Thymus (tissue), 11 donors: Measurements from ENCODE around the gene AAGAB. TPM values are rescaled to one million over a fixed set of nuclear protein-coding genes. Genes with fewer than 3 reads are reported as not detected.

Source experiments
- DNase-seq, 9 donors: peaks; one replicate each; pipeline ENCODE4 v3.0.0-alpha.2; 2013; ENCODE audit warnings: low spot score in 9 of 9, low read depth in 6 of 9, missing footprints in 1 of 9
- H3K27ac ChIP-seq, 2 donors: one replicate each; pipeline ENCODE4 v1.5.1; 2013; ENCODE audit warnings: control low read depth in 1 of 2, low read depth in 1 of 2, low read length in 1 of 2, mild to moderate bottlenecking in 1 of 2, moderate library complexity in 1 of 2
- H3K27me3 ChIP-seq, 2 donors: one replicate each; pipeline ENCODE4 v1.5.1; 2013; ENCODE audit warnings: low read length in 1 of 2; ENCODE audit not compliant: control insufficient read depth in 2 of 2, insufficient read depth in 1 of 2
- H3K36me3 ChIP-seq, 2 donors: one replicate each; pipeline ENCODE4 v1.5.1; 2013; ENCODE audit warnings: low read length in 1 of 2, mild to moderate bottlenecking in 1 of 2, moderate library complexity in 1 of 2; ENCODE audit not compliant: control insufficient read depth in 2 of 2, insufficient read depth in 2 of 2
- H3K4me1 ChIP-seq, 2 donors: one replicate each; pipeline ENCODE4 v1.5.1; 2013; ENCODE audit warnings: low read length in 2 of 2; ENCODE audit not compliant: control insufficient read depth in 2 of 2, insufficient read depth in 2 of 2
- H3K4me3 ChIP-seq, 2 donors: one replicate each; pipeline ENCODE4 v1.5.1; 2013; ENCODE audit warnings: low read length in 2 of 2, control low read depth in 1 of 2, mild to moderate bottlenecking in 1 of 2
- H3K9me3 ChIP-seq, 2 donors: one replicate each; pipeline ENCODE4 v1.5.1; 2013; ENCODE audit warnings: low read length in 1 of 2, mild to moderate bottlenecking in 1 of 2; ENCODE audit not compliant: control insufficient read depth in 2 of 2, insufficient read depth in 1 of 2
- WGBS: extraction: QIAGEN DNeasy Blood & Tissue Kit; methylation state at CpG from one replicate; pipeline ENCODE4 v1.1.7; 2013; 5-methylcytosine and 5-hydroxymethylcytosine counted together
- polyA plus RNA-seq: library from polyadenylated mRNA; stranded (reverse); fragments of 200-250 nt; gene quantifications from one replicate; pipeline ENCODE4 v1.2.3, GENCODE V29; 2013
- total RNA-seq: library from RNA; stranded (reverse); fragments of 120-200 nt; gene quantifications from one replicate; pipeline ENCODE4 v1.2.4, GENCODE V29; 2013
- donor health status: healthy.

Gene AAGAB
- total and polyA plus RNA-seq, 2 donors: 23.2 to 45.7 TPM

GRCh38 chr15:67175643-67176071 lies 78.8 kb downstream of the AAGAB start:
- Histone ChIP-seq H3K4me3 (no peak overlapping the region), H3K36me3 (peaks cover 4 to 11% of the 10 kb centered on the region in 2 donors), H3K27me3 (no peaks in the 10 kb centered on the region), H3K4me1 (peaks cover 0 to 22% of the 10 kb centered on the region in 2 donors), H3K9me3 (no peaks in the 10 kb centered on the region), H3K27ac (peak overlapping the region; percentile 41 to 79)
- 82% methylated on average over 11 of the region's 11 CpGs for WGBS
- DNase-seq: peak in 3 of 9 donors; percentile 22 to 42 (median 23)

- Histone ChIP-seq H3K36me3 (peaks cover 4 to 15% of the 10 kb centered on the region in 2 donors), H3K27ac (peak overlapping the region; percentile 41 to 79)
These were observed 79.4 kb downstream of the AAGAB start for GRCh38 chr15:67174864-67175573.

GRCh38 chr15:67174446-67174845 lies 80.0 kb downstream of the AAGAB start:
- Histone ChIP-seq H3K4me1 (peaks cover 0 to 22% of the 10 kb centered on the region in 2 donors), H3K36me3 (peaks cover 4 to 12% of the 10 kb centered on the region in 2 donors), H3K27ac (no peak overlapping the region), H3K9me3 (no peaks in the 10 kb centered on the region), H3K4me3 (no peak overlapping the region), H3K27me3 (no peaks in the 10 kb centered on the region)
- 98% methylated on average over 3 of the region's 3 CpGs for WGBS
- DNase-seq: no peak

More at GRCh38 chr15:67174864-67175573, 79.4 kb downstream of the AAGAB start:
- DNase-seq: no peak
- no peaks in the 10 kb centered on the region for H3K27me3 ChIP-seq
- no peak overlapping the region for H3K4me3 ChIP-seq
- H3K4me1 ChIP-seq: peaks cover 0 to 22% of the 10 kb centered on the region in 2 donors
- 93% methylated on average over 9 of the region's 9 CpGs for WGBS
- H3K9me3 ChIP-seq: no peaks in the 10 kb centered on the region

- Histone ChIP-seq H3K27me3 (no peaks in the 10 kb centered on the region), H3K4me3 (no peak overlapping the region), H3K36me3 (peaks cover 4 to 7% of the 10 kb centered on the region in 2 donors), H3K9me3 (no peaks in the 10 kb centered on the region), H3K4me1 (peaks cover 0 to 22% of the 10 kb centered on the region in 2 donors), H3K27ac (no peak overlapping the region)
- 98% methylated on average over 8 of the region's 8 CpGs for WGBS
- no peak for DNase-seq
These were observed 80.7 kb downstream of the AAGAB start for GRCh38 chr15:67173786-67174185.

- H3K4me1 ChIP-seq: peaks cover 0 to 21% of the 10 kb centered on the region in 2 donors
- no peaks in the 10 kb centered on the region for H3K9me3 ChIP-seq
- peaks cover 4 to 7% of the 10 kb centered on the region in 2 donors for H3K36me3 ChIP-seq
- H3K27me3 ChIP-seq: no peaks in the 10 kb centered on the region
- 95% methylated on average over 8 of the region's 8 CpGs for WGBS
- no peak for DNase-seq
- no peak overlapping the region for H3K4me3 ChIP-seq
- H3K27ac ChIP-seq: no peak overlapping the region
These were observed 81.5 kb downstream of the AAGAB start for GRCh38 chr15:67173005-67173404.

- Histone ChIP-seq H3K27me3 (no peaks in the 10 kb centered on the region), H3K9me3 (no peaks in the 10 kb centered on the region), H3K4me1 (peaks cover 0 to 15% of the 10 kb centered on the region in 2 donors), H3K27ac (no peak overlapping the region), H3K36me3 (peaks cover 4 to 7% of the 10 kb centered on the region in 2 donors), H3K4me3 (no peak overlapping the region)
- no peak for DNase-seq
- 96% methylated on average over 6 of the region's 6 CpGs for WGBS
These were observed 82.3 kb downstream of the AAGAB start for GRCh38 chr15:67172172-67172571.

- H3K27me3 ChIP-seq: no peaks in the 10 kb centered on the region
- H3K4me3 ChIP-seq: no peak overlapping the region
- WGBS: 96% methylated on average over 4 of the region's 4 CpGs
- H3K36me3 ChIP-seq: peaks cover 4% of the 10 kb centered on the region in 2 donors
- no peak overlapping the region for H3K27ac ChIP-seq
- H3K4me1 ChIP-seq: peaks cover 0 to 12% of the 10 kb centered on the region in 2 donors
- H3K9me3 ChIP-seq: no peaks in the 10 kb centered on the region
- DNase-seq: no peak
These were observed 83.0 kb downstream of the AAGAB start for GRCh38 chr15:67171471-67171870.

- Histone ChIP-seq H3K27me3 (no peaks in the 10 kb centered on the region), H3K27ac (no peak overlapping the region), H3K9me3 (no peaks in the 10 kb centered on the region), H3K4me3 (no peak overlapping the region), H3K36me3 (peaks cover 4 to 5% of the 10 kb centered on the region in 2 donors), H3K4me1 (peaks cover 0 to 2% of the 10 kb centered on the region in 2 donors)
- WGBS: 95% methylated on average over 12 of the region's 12 CpGs
- no peak for DNase-seq
These were observed 84.1 kb downstream of the AAGAB start for GRCh38 chr15:67170143-67170925.

- Histone ChIP-seq H3K27ac (no peak overlapping the region), H3K9me3 (no peaks in the 10 kb centered on the region), H3K4me3 (no peak overlapping the region), H3K36me3 (peaks cover 8 to 10% of the 10 kb centered on the region in 2 donors), H3K4me1 (no peaks in the 10 kb centered on the region), H3K27me3 (no peaks in the 10 kb centered on the region)
- DNase-seq: no peak
- WGBS: 97% methylated on average over 6 of the region's 6 CpGs
These were observed 85.8 kb downstream of the AAGAB start for GRCh38 chr15:67168694-67169093.
